ENCODE data around the gene TPCN1. TPM values are rescaled to one million over a fixed set of nuclear protein-coding genes. Genes with fewer than 3 reads are reported as not detected.

TPCN1 gene
- total RNA-seq, 4 donors from 2014 or later = 66.7 to 199 (median 112) TPM

GRCh38 chr12:113286712-113287111 lies 65.4 kb downstream of the TPCN1 start:
- H3K27ac ChIP-seq = no peak overlapping the region
- H3K4me1 ChIP-seq = no peaks in the 10 kb centered on the region
- H3K4me3 ChIP-seq = no peak overlapping the region
- no peaks in the 10 kb centered on the region for H3K27me3 ChIP-seq
- no peak for TF ChIP-seq CTCF (IDR thresholded peaks at IDR 0.05)
- H3K36me3 ChIP-seq = peaks cover 0 to 98% (median 0%) of the 10 kb centered on the region in 3 donors
- no peaks in the 10 kb centered on the region for H3K9me3 ChIP-seq
- DNase-seq = no peak

- Histone ChIP-seq H3K36me3 (peaks cover 0 to 100% (median 0%) of the 10 kb centered on the region in 3 donors), H3K27ac (no peak overlapping the region), H3K9me3 (no peaks in the 10 kb centered on the region), H3K4me1 (no peaks in the 10 kb centered on the region), H3K27me3 (no peaks in the 10 kb centered on the region), H3K4me3 (no peak overlapping the region)
- DNase-seq = no peak
- TF ChIP-seq POLR2A (IDR thresholded peaks at IDR 0.05) (no peak), CTCF (IDR thresholded peaks at IDR 0.05) (no peak)
Measured at GRCh38 chr12:113287146-113287898, 66.1 kb downstream of the TPCN1 start.

- Histone ChIP-seq H3K4me3 (no peak overlapping the region), H3K36me3 (peaks cover 0 to 100% (median 0%) of the 10 kb centered on the region in 3 donors), H3K27me3 (no peaks in the 10 kb centered on the region), H3K27ac (no peak overlapping the region), H3K9me3 (no peaks in the 10 kb centered on the region), H3K4me1 (no peaks in the 10 kb centered on the region)
- DNase-seq = no peak
- TF ChIP-seq POLR2A (IDR thresholded peaks at IDR 0.05) (no peak), CTCF (IDR thresholded peaks at IDR 0.05) (no peak)
Measured at GRCh38 chr12:113287899-113288282, 66.6 kb downstream of the TPCN1 start.

- Histone ChIP-seq H3K4me3 (no peak overlapping the region), H3K4me1 (no peaks in the 10 kb centered on the region), H3K27ac (no peak overlapping the region), H3K9me3 (no peaks in the 10 kb centered on the region), H3K27me3 (no peaks in the 10 kb centered on the region), H3K36me3 (peaks cover 0 to 99% (median 0%) of the 10 kb centered on the region in 3 donors)
- DNase-seq = no peak
- TF ChIP-seq POLR2A (IDR thresholded peaks at IDR 0.05) = no peak
- TF ChIP-seq CTCF (IDR thresholded peaks at IDR 0.05) = no peak
Measured at GRCh38 chr12:113289361-113289760, 68.1 kb downstream of the TPCN1 start.

GRCh38 chr12:113290506-113290905 lies 69.2 kb downstream of the TPCN1 start:
- no peaks in the 10 kb centered on the region for H3K9me3 ChIP-seq
- no peak for DNase-seq
- no peak overlapping the region for H3K4me3 ChIP-seq
- no peaks in the 10 kb centered on the region for H3K4me1 ChIP-seq
- peaks cover 0 to 98% (median 0%) of the 10 kb centered on the region in 3 donors for H3K36me3 ChIP-seq
- H3K27ac ChIP-seq = no peak overlapping the region
- TF ChIP-seq CTCF (IDR thresholded peaks at IDR 0.05) (no peak), POLR2A (IDR thresholded peaks at IDR 0.05) (no peak)
- H3K27me3 ChIP-seq = no peaks in the 10 kb centered on the region

All from Peyer's patch (tissue), 4 donors.